ENCODE results near the gene SERP1.
A peak's percentile ranks its signal among the peaks of the same experiment; 100 is the strongest.

SERP1 gene
- 120 to 194 (median 136) reads per million in 4 experiments for total RNA-seq

GRCh38 chr3:150546226-150547044, at the start of gene SERP1, which contains the start of gene EIF2A:
Gene SERP1, minus strand, starts transcription at chr3:150546496. Its CDS starts 361 bp downstream, at chr3:150546135.
Gene EIF2A, plus strand, starts transcription at chr3:150546787. Its CDS starts 16 bp downstream, at chr3:150546803.
- DNase-seq = peak; percentile 99

GRCh38 chr3:150594150-150594549, 47.9 kb upstream of the SERP1 start:
- DNase-seq = no peak

GRCh38 chr3:150589759-150590158, 43.5 kb upstream of the SERP1 start:
- no peak for DNase-seq

- no peak for DNase-seq
These were observed 41.9 kb upstream of the SERP1 start for GRCh38 chr3:150588027-150588830.

- DNase-seq = no peak
These were observed 36.7 kb upstream of the SERP1 start for GRCh38 chr3:150583028-150583427.

- DNase-seq = no peak
These were observed 36.3 kb upstream of the SERP1 start for GRCh38 chr3:150582620-150583019.

- no peak for DNase-seq
These were observed 34.9 kb upstream of the SERP1 start for GRCh38 chr3:150581174-150581573.

GRCh38 chr3:150577855-150578254, 31.6 kb upstream of the SERP1 start:
- no peak for DNase-seq

GRCh38 chr3:150567328-150567727, 21.0 kb upstream of the SERP1 start:
- DNase-seq = no peak

- DNase-seq = no peak
These were observed 17.9 kb upstream of the SERP1 start for GRCh38 chr3:150564243-150564642.

GRCh38 chr3:150557725-150558124, 11.4 kb upstream of the SERP1 start:
- no peak for DNase-seq

- DNase-seq = no peak
These were observed 10.5 kb upstream of the SERP1 start for GRCh38 chr3:150556792-150557191.

- DNase-seq = no peak
These were observed 9.7 kb upstream of the SERP1 start for GRCh38 chr3:150555859-150556436.

- DNase-seq = no peak
These were observed 897 bp upstream of the SERP1 start for GRCh38 chr3:150547045-150547741.

- no peak for DNase-seq
These were observed 674 bp downstream of the SERP1 start for GRCh38 chr3:150545419-150546225.

- DNase-seq = no peak
These were observed 1.6 kb downstream of the SERP1 start for GRCh38 chr3:150544726-150545125.

GRCh38 chr3:150544041-150544440, 2.3 kb downstream of the SERP1 start:
- no peak for DNase-seq

GRCh38 chr3:150543531-150543930, 2.8 kb downstream of the SERP1 start:
- DNase-seq = no peak

- DNase-seq = no peak
These were observed 3.2 kb downstream of the SERP1 start for GRCh38 chr3:150543128-150543527.

- no peak for DNase-seq
These were observed 5.3 kb downstream of the SERP1 start for GRCh38 chr3:150540991-150541390.

GRCh38 chr3:150540297-150540696, 6.0 kb downstream of the SERP1 start:
- DNase-seq = no peak

All from effector CD8-positive, alpha-beta T cell (primary cell).